COLO829 (cell line): ENCODE results near the gene DNAJB12.
"Not testable (repeated sequence)": the region's sequence is repeated elsewhere in the genome, so short reads cannot be mapped to it uniquely, and the experiment has no call there.

Source experiments
- DNase-seq: peaks from one replicate; pipeline ENCODE4 v3.0.0; 2012; ENCODE audit warnings: low spot score

DNAJB12 gene

DNA sequence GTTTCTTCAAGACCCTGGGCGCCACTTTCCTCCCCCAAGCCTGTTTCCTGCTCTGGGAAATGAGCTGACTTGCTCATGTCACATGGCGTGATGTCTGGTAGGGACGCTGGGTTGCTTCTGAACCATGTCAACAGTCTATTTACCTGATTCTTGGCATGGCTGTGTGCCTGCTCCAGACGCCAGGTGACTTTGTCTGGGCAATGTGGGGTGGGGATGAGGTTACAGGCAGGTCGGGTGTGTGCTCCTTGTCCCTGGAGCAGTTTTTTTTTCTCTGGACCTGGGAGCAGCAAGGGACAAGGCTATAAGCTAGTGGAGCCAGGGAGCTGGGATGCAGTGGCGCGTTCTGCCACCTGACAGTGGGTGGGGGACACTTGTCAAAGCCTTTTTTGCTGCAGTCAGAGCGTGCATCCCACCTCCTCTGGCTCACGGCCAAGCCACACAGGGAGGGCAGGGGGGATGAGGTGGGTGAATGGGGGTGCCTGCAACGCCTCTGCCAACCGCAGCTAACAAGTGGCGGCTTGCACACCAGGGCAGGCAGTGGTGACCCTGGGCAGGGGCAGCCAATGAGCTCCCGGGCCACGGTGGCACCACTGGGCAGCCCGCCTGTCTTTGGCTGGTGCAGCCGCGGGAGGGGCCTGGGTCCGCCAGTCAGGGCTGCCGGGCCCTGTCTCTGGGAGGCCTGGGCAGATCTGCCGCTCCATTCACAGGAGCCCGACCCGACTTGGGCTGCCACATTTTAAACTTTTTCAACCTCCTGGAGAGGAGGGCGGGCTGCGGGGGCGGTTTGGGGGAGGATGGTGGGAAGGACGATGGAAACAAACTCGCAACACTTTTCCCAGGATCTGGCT, 22.9 kb downstream of the DNAJB12 start:
- DNase-seq = peak; percentile 39

DNA sequence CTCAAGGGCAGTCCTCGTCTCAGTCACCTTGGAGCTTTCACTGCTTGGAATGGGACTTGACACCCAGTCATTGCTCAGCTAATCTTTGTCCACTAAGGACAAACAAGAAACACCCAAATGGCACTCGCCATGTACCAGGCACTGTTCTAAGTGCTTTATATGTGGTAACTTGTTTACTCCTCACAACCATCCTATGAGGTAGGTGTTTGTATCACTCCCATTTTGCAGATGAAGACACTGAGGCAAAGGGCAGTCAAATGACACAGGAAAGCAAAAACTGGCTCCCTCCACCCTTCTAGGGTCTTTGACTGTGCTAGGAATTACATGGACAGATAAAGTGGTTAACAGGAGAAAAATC, 24.7 kb downstream of the DNAJB12 start:
- DNase-seq = no peak

GRCh38 chr10:72329290-72330068, 25.2 kb downstream of the DNAJB12 start:
- DNase-seq = no peak

GRCh38 chr10:72328829-72329204, 25.9 kb downstream of the DNAJB12 start:
- no peak for DNase-seq

- DNase-seq = no peak
Measured at GRCh38 chr10:72328045-72328828, 26.5 kb downstream of the DNAJB12 start.

- not testable (repeated sequence) for DNase-seq
Measured at GRCh38 chr10:72326665-72327603, 27.8 kb downstream of the DNAJB12 start.

GRCh38 chr10:72325243-72326175, 29.2 kb downstream of the DNAJB12 start:
- not testable (repeated sequence) for DNase-seq

- DNase-seq = no peak
Measured at GRCh38 chr10:72323771-72324191, 30.9 kb downstream of the DNAJB12 start.

DNA sequence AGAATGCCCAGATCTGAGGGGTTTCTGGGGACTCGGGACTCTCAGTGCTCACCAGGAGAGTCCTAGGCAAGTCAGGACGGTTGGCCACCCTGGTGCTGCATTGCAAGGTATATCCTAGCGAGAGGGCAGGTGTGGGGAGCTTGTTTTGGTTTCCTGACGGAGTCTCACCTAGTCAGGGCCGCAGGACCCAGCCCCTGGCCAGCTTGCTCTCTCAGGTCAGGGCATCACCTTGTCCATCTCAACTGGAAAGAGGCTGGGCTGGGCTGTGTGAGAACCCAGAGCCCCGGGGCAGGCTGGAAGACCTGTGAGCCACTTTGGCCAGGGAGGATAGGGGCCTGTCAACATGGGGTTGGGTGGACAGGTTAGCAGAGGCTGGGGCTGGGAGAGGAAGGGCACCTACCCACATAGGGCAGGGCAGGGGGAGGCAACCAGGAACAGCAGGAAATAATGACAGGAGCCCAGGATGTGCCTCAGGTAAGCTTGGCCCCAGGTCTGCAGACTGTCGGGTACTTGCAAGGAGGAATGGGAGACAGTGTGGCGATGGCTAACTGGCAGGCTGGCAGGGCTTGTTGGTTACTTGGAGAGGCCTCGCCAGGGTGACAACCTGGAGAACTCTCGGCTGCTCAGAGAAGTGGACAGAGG, 31.5 kb downstream of the DNAJB12 start:
- DNase-seq = no peak

- no peak for DNase-seq
Measured at GRCh38 chr10:72322280-72323058, 32.2 kb downstream of the DNAJB12 start.

- DNase-seq = no peak
Measured at GRCh38 chr10:72322030-72322279, 32.8 kb downstream of the DNAJB12 start.

DNA sequence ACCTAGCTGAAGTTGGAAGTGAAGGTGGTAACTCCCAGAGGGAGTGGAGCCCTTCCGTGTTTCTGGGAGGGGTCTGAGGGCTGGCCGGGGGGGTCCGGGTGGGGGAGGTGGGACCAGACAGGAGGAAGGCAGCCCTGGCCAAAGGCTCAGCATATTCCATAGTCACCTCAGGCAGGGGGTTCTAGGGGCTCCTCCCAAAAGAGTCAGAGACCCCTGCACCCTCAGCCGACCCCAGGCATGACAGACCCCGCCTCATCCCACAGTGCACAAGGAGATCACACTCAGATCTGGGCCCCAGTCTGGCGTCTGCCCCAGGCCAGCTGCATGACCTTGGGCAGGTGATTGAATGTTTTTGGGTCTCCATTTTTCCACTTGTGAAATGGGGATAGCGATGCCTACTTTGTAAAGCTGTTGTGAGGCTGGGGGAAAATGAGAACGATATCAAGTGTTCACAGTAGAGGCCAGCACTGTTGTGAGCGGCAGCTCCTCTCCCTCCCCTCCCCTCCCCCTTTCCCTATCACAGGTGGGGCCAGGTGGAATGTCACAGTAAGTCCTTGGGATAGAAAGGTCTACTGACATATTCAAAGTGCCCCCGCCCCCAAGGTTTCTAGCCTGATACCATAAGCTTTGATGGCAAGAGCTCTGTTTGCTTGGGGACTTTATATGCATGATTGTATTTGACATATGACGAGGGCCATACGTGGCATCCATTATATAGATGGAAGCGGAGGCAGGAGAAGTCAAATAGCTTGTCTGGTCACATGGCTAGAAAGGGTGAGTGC, 33.3 kb downstream of the DNAJB12 start:
- no peak for DNase-seq

GRCh38 chr10:72320676-72321247, 34.0 kb downstream of the DNAJB12 start:
- DNase-seq = peak; percentile 74

GRCh38 chr10:72319416-72320254, 35.1 kb downstream of the DNAJB12 start:
- peak; percentile 44 for DNase-seq

DNA sequence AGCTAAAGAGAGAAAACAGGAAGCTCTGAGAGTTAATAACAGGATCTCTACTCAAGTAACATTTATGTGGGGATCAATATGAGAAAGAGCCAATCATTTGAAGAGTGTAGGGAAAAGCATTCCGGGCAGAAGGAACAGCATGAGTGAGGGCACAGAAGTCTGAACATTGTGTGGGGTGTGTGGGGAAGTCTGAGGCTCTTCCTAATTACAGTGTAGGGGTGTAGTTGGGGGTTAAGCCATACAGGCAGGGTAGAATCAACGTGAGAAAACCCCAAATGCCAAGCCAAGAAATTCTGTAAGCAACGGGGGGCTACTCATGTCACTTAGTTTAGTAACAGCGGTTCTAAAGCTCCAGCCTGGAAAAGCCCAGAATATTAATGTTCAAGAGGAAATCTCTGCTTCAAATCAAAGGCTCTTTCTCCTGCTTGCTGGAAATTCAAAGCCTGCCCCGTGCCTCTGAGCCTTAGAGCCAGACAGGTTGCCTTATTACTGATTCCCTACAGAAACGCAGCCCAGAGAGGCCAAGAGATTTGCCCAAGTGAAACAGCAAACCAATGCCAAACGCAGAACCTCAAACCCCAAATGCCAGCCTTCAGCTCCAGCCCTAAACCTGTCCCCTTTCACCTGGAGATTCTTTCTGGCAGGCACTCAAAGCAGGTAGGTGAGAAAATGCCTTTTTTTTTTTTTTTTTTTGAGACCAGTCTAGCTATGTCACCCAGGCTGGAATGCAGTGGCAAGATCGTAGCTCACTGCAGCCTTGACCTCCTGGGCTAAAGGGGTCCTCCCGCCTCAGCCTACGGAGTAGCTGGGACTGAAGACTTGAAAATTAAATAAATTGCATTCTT, 36.1 kb downstream of the DNAJB12 start:
- DNase-seq = no peak

GRCh38 chr10:72316748-72317435, 37.8 kb downstream of the DNAJB12 start:
- DNase-seq = no peak
